HCT116 (cell line): ENCODE results near the gene PURA. TPM values are rescaled to one million over a fixed set of nuclear protein-coding genes. Genes with fewer than 3 reads are reported as not detected.

Experiments
- ATAC-seq: fragments of 200-7000 bp; cut with Tn5 transposase; 2 replicates; pipeline ENCODE4 v1.9.1; 2020; ENCODE audit warnings: mild to moderate bottlenecking, moderate library complexity
- BruUV-seq: library from RNA; stranded (reverse); fragments of 400-500 nt; replicated peaks from 2 replicates; lab custom pipeline; 2021; lab: Mats Ljungman, UMichigan
- CTCF ChIA-PET: fragments of 300-600 bp; sonication (Branson Sonifier 250); formaldehyde crosslinking; loops from one replicate; lab custom pipeline; 2021; ENCODE audit warnings: antibody characterized with exemption; lab: Charles Lee
- POLR2A ChIA-PET: fragments of 300-600, 350-600 bp; sonication (Branson Sonifier 250); formaldehyde crosslinking; loops from one replicate; lab custom pipeline; 2021; ENCODE audit warnings: antibody characterized with exemption; lab: Charles Lee
- RAD21 ChIA-PET, 2 experiments: fragments of 300-600 bp; sonication (Branson Sonifier 250); formaldehyde crosslinking; loops; one replicate each; lab custom pipeline; 2023; ENCODE audit warnings: low total read pairs in 2 of 2; ENCODE audit not compliant: uncharacterized antibody in 2 of 2, unreplicated experiment in 2 of 2, low non-redundant PET in 1 of 2; lab: Charles Lee
- DNase-seq: peaks from one replicate; pipeline ENCODE4 v3.0.0-alpha.2; 2010; ENCODE audit warnings: low read depth, low spot score
- H2AFZ ChIP-seq: fragments of 200-600 bp; shearing (Covaris generic), sonication (generic); 2 replicates; pipeline ENCODE4 v1.6.1; 2017; ENCODE audit warnings: low read depth, mixed run types, mixed read lengths, antibody characterized with exemption, low read length; ENCODE audit not compliant: poor library complexity, severe bottlenecking
- H3K27ac ChIP-seq: 2 replicates; pipeline ENCODE4 v1.5.1; 2012; ENCODE audit warnings: low read depth, low read length
- H3K27me3 ChIP-seq: fragments of 200-600 bp; sonication (generic); 2 replicates; pipeline ENCODE4 v1.6.1; 2016; ENCODE audit warnings: mixed run types, low read length, mixed read lengths; ENCODE audit not compliant: insufficient read depth
- H3K36me3 ChIP-seq, 2 experiments: fragments of 200-500 bp in 1 of 2; fragments of 200-600 bp in 1 of 2; sonication (Bioruptor generic) in 1 of 2; sonication (generic) in 1 of 2; 2 replicates each; pipeline versions ENCODE4 v1.5.1 to v1.6.1; 2014 to 2016; ENCODE audit warnings: low read length in 2 of 2, inconsistent platforms in 1 of 2, mixed read lengths in 1 of 2, mixed run types in 1 of 2; ENCODE audit not compliant: insufficient read depth in 2 of 2, control insufficient read depth in 1 of 2
- H3K4me1 ChIP-seq, 2 experiments: fragments of 200-600 bp in 1 of 2; sonication (generic) in 1 of 2; 2 replicates each; pipeline versions ENCODE4 v1.5.1 to v1.6.1; 2012 to 2017; ENCODE audit warnings: low read length in 2 of 2, inconsistent platforms in 1 of 2, mild to moderate bottlenecking in 1 of 2, mixed read lengths in 1 of 2, mixed run types in 1 of 2, moderate library complexity in 1 of 2; ENCODE audit not compliant: insufficient read depth in 2 of 2, control insufficient read depth in 1 of 2
- H3K4me2 ChIP-seq: fragments of 200-600 bp; sonication (generic); 2 replicates; pipeline ENCODE4 v1.6.1; 2017; ENCODE audit warnings: mixed run types, low read length, mixed read lengths
- H3K4me3 ChIP-seq, 2 experiments: fragments of 200-600 bp in 1 of 2; sonication (generic) in 1 of 2; replicated peaks in 1 of 2; 2 replicates each; pipeline ENCODE4 v1.5.1; 2011 to 2016; ENCODE audit warnings: low read length in 2 of 2, control low read depth in 1 of 2, low read depth in 1 of 2, mild to moderate bottlenecking in 1 of 2, mixed read lengths in 1 of 2, mixed run types in 1 of 2
- H3K79me2 ChIP-seq: fragments of 200-600 bp; sonication (generic); 2 replicates; pipeline ENCODE4 v1.6.1; 2017; ENCODE audit warnings: mild to moderate bottlenecking, mixed run types, low read length, moderate library complexity, mixed read lengths; ENCODE audit not compliant: insufficient read depth
- H3K9ac ChIP-seq: fragments of 200-600 bp; sonication (generic); 2 replicates; pipeline ENCODE4 v1.6.1; 2016; ENCODE audit warnings: low read length, mixed read lengths
- H3K9me2 ChIP-seq: fragments of 200-600 bp; sonication (generic), shearing (Covaris generic); 2 replicates; pipeline ENCODE4 v1.6.1; 2017; ENCODE audit warnings: mixed run types, mild to moderate bottlenecking, moderate library complexity; ENCODE audit not compliant: insufficient read depth
- H3K9me3 ChIP-seq, 2 experiments: fragments of 200-500 bp in 1 of 2; fragments of 200-600 bp in 1 of 2; sonication (Bioruptor generic) in 1 of 2; sonication (generic) in 1 of 2; 2 replicates each; pipeline ENCODE4 v1.6.1; 2014 to 2017; ENCODE audit warnings: low read length in 2 of 2, mixed read lengths in 2 of 2, inconsistent platforms in 1 of 2, low read depth in 1 of 2, mild to moderate bottlenecking in 1 of 2, mixed run types in 1 of 2, moderate library complexity in 1 of 2; ENCODE audit not compliant: control insufficient read depth in 1 of 2, insufficient read depth in 1 of 2
- H4K20me1 ChIP-seq: fragments of 200-600 bp; sonication (generic), shearing (Covaris generic); 2 replicates; pipeline ENCODE4 v1.6.1; 2017; ENCODE audit warnings: mixed run types, mild to moderate bottlenecking, moderate library complexity; ENCODE audit not compliant: insufficient read depth
- CEBPB ChIP-seq: IDR thresholded peaks from 2 replicates; pipeline ENCODE4 v1.6.1; 2012; ENCODE audit warnings: low read depth
- ELF1 ChIP-seq: IDR thresholded peaks from 2 replicates; pipeline ENCODE4 v1.6.1; 2012; ENCODE audit warnings: low read depth, borderline replicate concordance
- FOSL1 ChIP-seq: IDR thresholded peaks from 2 replicates; pipeline ENCODE4 v1.6.1; 2012; ENCODE audit warnings: low read depth
- JUND ChIP-seq: IDR thresholded peaks from 2 replicates; pipeline ENCODE4 v1.6.1; 2012
- POLR2A ChIP-seq: IDR thresholded peaks from 2 replicates; pipeline ENCODE4 v1.7.0; 2011; ENCODE audit warnings: borderline replicate concordance; ENCODE audit not compliant: insufficient read depth, insufficient read length; ENCODE audit errors: extremely low read depth
- POLR2AphosphoS5 ChIP-seq: IDR thresholded peaks from 2 replicates; pipeline ENCODE4 v1.6.1; 2011; ENCODE audit warnings: mild to moderate bottlenecking, low read depth, low read length, moderate library complexity
- SIN3A ChIP-seq: IDR thresholded peaks from 2 replicates; pipeline ENCODE4 v1.6.1; 2012; ENCODE audit warnings: low read depth
- SP1 ChIP-seq: IDR thresholded peaks from 2 replicates; pipeline ENCODE4 v1.6.1; 2012; ENCODE audit warnings: low read depth
- ZFX ChIP-seq: fragments of 450-650 bp; IDR thresholded peaks from 2 replicates; pipeline ENCODE4 v1.6.1; 2017
- ZNF274 ChIP-seq: fragments of 200-500 bp; sonication (Bioruptor generic); IDR thresholded peaks from 2 replicates; pipeline ENCODE4 v1.6.1; 2014; ENCODE audit warnings: mild to moderate bottlenecking, low read depth, low read length, inconsistent platforms
- intact Hi-C: fragments of 100-400 bp; cut with micrococcal nuclease; formaldehyde crosslinking; loops from 2 replicates; pipeline ENCODE4 v1.10.0; 2022
- total RNA-seq: library from RNA; stranded (reverse); gene quantifications from one replicate; pipeline ENCODE4 v1.2.1, GENCODE V29; 2021; ENCODE audit not compliant: unreplicated experiment
- TF ChIP-seq, protein P1 (sequence below): IDR thresholded peaks from 2 replicates; pipeline ENCODE4 v1.6.1; 2012

The PURA gene
- total RNA-seq, 1 experiment from 2014 or later = 15.2 TPM

DNA sequence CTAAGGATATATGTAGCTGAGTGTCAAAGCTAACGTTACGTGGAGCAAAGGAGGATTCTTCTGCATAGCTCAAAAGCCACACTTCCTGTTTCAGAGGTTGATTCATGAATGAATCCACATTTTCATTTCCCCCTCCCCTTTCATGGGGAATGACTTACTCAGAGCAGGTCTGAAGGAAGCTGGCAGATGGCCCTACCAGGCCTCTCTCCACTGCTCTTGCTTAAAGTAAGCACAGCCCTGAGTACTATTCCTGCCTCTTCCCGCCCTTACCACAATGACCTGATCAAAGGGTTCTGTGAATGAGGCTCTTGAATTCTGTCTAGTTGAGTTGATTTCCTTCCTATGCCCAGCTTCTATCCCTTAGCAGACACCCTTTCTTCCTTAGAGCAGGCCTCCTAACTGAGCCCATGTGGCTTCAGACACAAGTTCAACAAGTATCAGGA is 18.1 kb downstream of the PURA start:
- ChIA-PET RAD21 (no interaction called here), CTCF (interaction anchor here (1.0 to 2.7 kb wide), 3 partner anchors 12 to 57 kb away, joined by 3 to 20 read pairs (median 4); no protein-coding TSS in a partner anchor), POLR2A (interaction anchor here (0.6 kb wide), 1 partner anchor 19 kb away, joined by 4 read pairs; no protein-coding TSS in a partner anchor)
- Histone ChIP-seq H3K27me3 (no peaks in the 10 kb centered on the region), H3K9me2 (no peaks in the 10 kb centered on the region), H2AFZ (no peak overlapping the region), H3K4me3 (no peak overlapping the region), H3K9me3 (no peaks in the 10 kb centered on the region), H3K27ac (no peak overlapping the region), H3K4me1 (peaks cover 0 to 19% of the 10 kb centered on the region in 2 experiments; a peak in 2 of 4 replicates), H3K9ac (0 out of 2 replicates have a peak overlapping the region, but pooled peaks have one; percentile 4), H3K4me2 (peak overlapping the region; percentile 55), H3K79me2 (no peaks in the 10 kb centered on the region), H4K20me1 (no peaks in the 10 kb centered on the region), H3K36me3 (no peaks in the 10 kb centered on the region)
- intact Hi-C loops = no loop called here
- peak; percentile 79 for ATAC-seq
- BruUV-seq = no TSS peak
- TF ChIP-seq ELF1 = peak; percentile 20; the same call in 1 of the 2 replicates
- peak; percentile 47; the same call in 1 of the 2 replicates for TF ChIP-seq JUND
- TF ChIP-seq, protein P1, sequence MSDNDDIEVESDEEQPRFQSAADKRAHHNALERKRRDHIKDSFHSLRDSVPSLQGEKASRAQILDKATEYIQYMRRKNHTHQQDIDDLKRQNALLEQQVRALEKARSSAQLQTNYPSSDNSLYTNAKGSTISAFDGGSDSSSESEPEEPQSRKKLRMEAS = no peak; the same call in 1 of the 2 replicates
- no peak for TF ChIP-seq CEBPB
- peak; percentile 61; the same call in 1 of the 2 replicates for TF ChIP-seq FOSL1
- peak; percentile 58 for TF ChIP-seq SP1
- TF ChIP-seq SIN3A = 0 out of 2 replicates have a peak, but pooled peaks have one; percentile 31
- peak; percentile 33 for DNase-seq

DNA sequence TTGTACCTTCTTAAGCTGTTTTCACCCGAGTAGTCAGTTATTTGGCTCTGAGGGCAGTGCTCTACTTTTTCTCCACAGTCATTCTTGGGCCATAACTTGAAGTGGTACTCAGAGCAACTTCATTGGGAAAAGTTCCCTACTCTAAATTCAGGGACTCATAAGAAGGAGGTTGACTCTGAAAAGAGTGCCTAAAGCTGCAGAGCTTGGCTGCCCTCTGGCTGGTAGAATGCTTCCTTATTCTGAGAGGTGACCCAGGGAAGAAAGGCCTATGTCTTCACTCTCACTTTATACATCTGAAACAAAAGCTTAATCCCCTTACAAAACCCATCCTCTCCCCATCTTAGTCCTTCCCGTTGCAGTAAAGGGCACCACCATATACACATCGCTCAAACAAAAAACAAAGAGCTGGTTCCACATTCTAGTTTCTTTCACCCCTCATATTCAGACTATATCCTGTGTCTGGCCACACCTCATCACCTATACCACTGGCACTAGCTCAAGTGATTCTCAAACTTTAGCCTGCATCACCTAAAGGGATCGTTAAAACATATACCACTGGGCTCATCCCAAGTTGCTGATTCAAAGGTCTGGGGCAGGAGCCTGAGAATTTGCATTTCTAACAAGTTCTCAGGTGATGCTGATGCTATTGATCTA is 19.7 kb downstream of the PURA start:
- Histone ChIP-seq H3K9ac (no peak overlapping the region), H4K20me1 (no peaks in the 10 kb centered on the region), H3K9me3 (no peaks in the 10 kb centered on the region), H2AFZ (no peak overlapping the region), H3K4me1 (peaks cover 0 to 19% of the 10 kb centered on the region in 2 experiments; a peak in 2 of 4 replicates), H3K36me3 (no peaks in the 10 kb centered on the region), H3K27ac (no peak overlapping the region), H3K4me3 (no peak overlapping the region), H3K79me2 (no peaks in the 10 kb centered on the region; the same call in 1 of the 2 replicates), H3K9me2 (no peaks in the 10 kb centered on the region), H3K4me2 (no peak overlapping the region), H3K27me3 (no peaks in the 10 kb centered on the region)
- intact Hi-C loops = no loop called here
- POLR2A ChIA-PET = no interaction called here
- RAD21 ChIA-PET = no interaction called here
- CTCF ChIA-PET = interaction anchor here (2.7 kb wide), 1 partner anchor 11 kb away, joined by 20 read pairs; no protein-coding TSS in a partner anchor
- BruUV-seq = no TSS peak
- no peak for TF ChIP-seq ZNF274
- TF ChIP-seq ZFX = no peak
- TF ChIP-seq CEBPB = no peak
- no peak for TF ChIP-seq POLR2AphosphoS5
- no peak for TF ChIP-seq ELF1
- TF ChIP-seq SP1 = no peak
- no peak for TF ChIP-seq JUND
- no peak for TF ChIP-seq POLR2A
- TF ChIP-seq FOSL1 = no peak
- ATAC-seq = no peak
- no peak for DNase-seq
